HepG2 (cell line): ENCODE measurements around the gene CYYR1. TPM values are rescaled to one million over a fixed set of nuclear protein-coding genes. Genes with fewer than 3 reads are reported as not detected.

ENCODE experiments used
- ATAC-seq: fragments of 200-7000 bp; cut with Tn5 transposase; 3 replicates; pipeline ENCODE4 v1.9.1; 2020; ENCODE audit warnings: mild to moderate bottlenecking, moderate library complexity
- BruUV-seq: library from RNA; stranded (reverse); fragments of 400-500 nt; replicated peaks from 2 replicates; lab custom pipeline; 2021; lab: Mats Ljungman, UMichigan
- CTCF ChIA-PET: fragments of 300-600 bp; formaldehyde crosslinking; extraction: SDS; loops from one replicate; lab custom pipeline; 2021; ENCODE audit warnings: low total read pairs, inconsistent platforms, low intra/inter-chr PET ratio; lab: Yijun Ruan, JAX
- POLR2A ChIA-PET: fragments of 350-600 bp; sonication (Branson Sonifier 250); formaldehyde crosslinking; loops from one replicate; lab custom pipeline; 2020; ENCODE audit warnings: antibody characterized with exemption, inconsistent platforms; lab: Yijun Ruan, JAX
- DNase-seq: peaks from one replicate; pipeline ENCODE4 v3.0.0-alpha.2; 2015; ENCODE audit warnings: low spot score
- FAIRE-seq: peaks from 3 replicates; lab custom pipeline; 2011; peaks lifted over from hg19 to GRCh38; lab: Jason Lieb, UNC
- H2AFZ ChIP-seq: one replicate; pipeline ENCODE4 v1.6.1; 2011; ENCODE audit warnings: low read length, inconsistent platforms
- H3K27ac ChIP-seq: fragments of 300-600 bp; 3 replicates; pipeline ENCODE4 v1.8.0; 2011; ENCODE audit warnings: mixed run types, mild to moderate bottlenecking, mixed read lengths, low read length, inconsistent platforms; ENCODE audit not compliant: insufficient read depth; ENCODE audit errors: extremely low read length
- H3K27me3 ChIP-seq, 2 experiments: fragments of 200-600 bp in 1 of 2; 2 replicates in 1 of 2; 3 replicates in 1 of 2; pipeline versions ENCODE4 v1.6.0 to v1.8.0; 2011; ENCODE audit warnings: low read length in 2 of 2, mild to moderate bottlenecking in 2 of 2, moderate library complexity in 2 of 2, inconsistent platforms in 1 of 2; ENCODE audit not compliant: insufficient read depth in 2 of 2, control insufficient read depth in 1 of 2
- H3K36me3 ChIP-seq, 2 experiments: fragments of 200-600 bp in 1 of 2; replicated peaks in 1 of 2; 2 replicates in 1 of 2; 3 replicates in 1 of 2; pipeline versions ENCODE4 v1.5.1 to v1.8.0; 2011; ENCODE audit warnings: low read length in 2 of 2, inconsistent platforms in 1 of 2; ENCODE audit not compliant: insufficient read depth in 2 of 2, control insufficient read depth in 1 of 2
- H3K4me1 ChIP-seq: 2 replicates; pipeline ENCODE4 v1.5.1; 2012; ENCODE audit warnings: low read length, inconsistent platforms; ENCODE audit not compliant: insufficient read depth
- H3K4me2 ChIP-seq: 2 replicates; pipeline ENCODE4 v1.6.0; 2011; ENCODE audit warnings: low read depth, low read length, inconsistent platforms
- H3K4me3 ChIP-seq, 3 experiments: fragments of 200-600 bp in 1 of 3; sonication (generic), shearing (Covaris generic) in 1 of 3; replicated peaks in 1 of 3; 2 replicates each; pipeline ENCODE4 v1.5.1; 2011 to 2016; ENCODE audit warnings: low read length in 3 of 3, inconsistent platforms in 2 of 3, low read depth in 2 of 3, mild to moderate bottlenecking in 2 of 3, control low read depth in 1 of 3, mixed read lengths in 1 of 3; ENCODE audit not compliant: insufficient read depth in 1 of 3
- H3K79me2 ChIP-seq: one replicate; pipeline ENCODE4 v1.6.1; 2011; ENCODE audit warnings: low read length, inconsistent platforms; ENCODE audit not compliant: insufficient read depth
- H3K9ac ChIP-seq: 2 replicates; pipeline ENCODE4 v1.6.0; 2011; ENCODE audit warnings: mild to moderate bottlenecking, low read depth, low read length, inconsistent platforms; ENCODE audit not compliant: insufficient read depth
- H3K9me3 ChIP-seq: 2 replicates; pipeline ENCODE4 v1.5.1; 2012; ENCODE audit warnings: mild to moderate bottlenecking, low read length
- H4K20me1 ChIP-seq: 2 replicates; pipeline ENCODE4 v1.6.0; 2011; ENCODE audit warnings: inconsistent platforms, mild to moderate bottlenecking, low read length, moderate library complexity; ENCODE audit not compliant: insufficient read depth
- CAMTA2 ChIP-seq: sonication (generic); formaldehyde crosslinking; IDR thresholded peaks from 2 replicates; pipeline ENCODE4 v1.4.0; 2020; ENCODE audit warnings: mild to moderate bottlenecking, missing genetic modification reagents, borderline replicate concordance
- DR1 ChIP-seq: sonication (generic); formaldehyde crosslinking; IDR thresholded peaks from 2 replicates; pipeline ENCODE4 v1.8.0; 2021; ENCODE audit warnings: mild to moderate bottlenecking, missing genetic modification reagents, inconsistent platforms
- GFI1 ChIP-seq: sonication (generic); formaldehyde crosslinking; IDR thresholded peaks from 2 replicates; pipeline ENCODE4 v1.5.0; 2020; ENCODE audit warnings: missing genetic modification reagents, mild to moderate bottlenecking, borderline replicate concordance
- HDAC1 ChIP-seq: sonication (generic); formaldehyde crosslinking; IDR thresholded peaks from 2 replicates; pipeline ENCODE4 v1.5.1; 2020; ENCODE audit warnings: mild to moderate bottlenecking, missing genetic modification reagents
- PHF20 ChIP-seq: sonication (generic); formaldehyde crosslinking; IDR thresholded peaks from 2 replicates; pipeline ENCODE4 v1.5.0; 2020; ENCODE audit warnings: mild to moderate bottlenecking, missing genetic modification reagents
- ZNF205 ChIP-seq: IDR thresholded peaks from 2 replicates; pipeline ENCODE4 v1.6.1; 2018; ENCODE audit warnings: missing biosample characterization, missing genetic modification reagents
- ZNF7 ChIP-seq: IDR thresholded peaks from 2 replicates; pipeline ENCODE4 v1.6.1; 2016; ENCODE audit warnings: missing biosample characterization, missing genetic modification reagents
- ZNF83 ChIP-seq: sonication (generic); formaldehyde crosslinking; IDR thresholded peaks from 2 replicates; pipeline ENCODE4 v1.4.0; 2020; ENCODE audit warnings: missing genetic modification reagents, mild to moderate bottlenecking, borderline replicate concordance
- ZNF879 ChIP-seq: sonication (generic); formaldehyde crosslinking; IDR thresholded peaks from 2 replicates; pipeline ENCODE4 v1.8.1; 2023; ENCODE audit warnings: missing genetic modification reagents
- WGBS: methylation state at CpG from one replicate; pipeline ENCODE4 v1.1.6; 2017; ENCODE audit warnings: low lambda C conversion rate; 5-methylcytosine and 5-hydroxymethylcytosine counted together
- in situ Hi-C: cut with HindIII; loops from 2 replicates; pipeline ENCODE4 v1.10.0; 2017; ENCODE audit warnings: low pct_unique_long_range_greater_than_20kb; ENCODE audit not compliant: extremely low pct_ligation_motif_present
- intact Hi-C: fragments of 100-400 bp; cut with micrococcal nuclease; formaldehyde crosslinking; loops from one replicate; pipeline ENCODE4 v1.10.0; 2022; ENCODE audit not compliant: unreplicated experiment
- polyA plus RNA-seq, 8 experiments: library from polyadenylated mRNA; depleted of rRNA in 3 of 8; stranded (reverse) in 7 of 8; unstranded in 1 of 8; fragments of >200 nt; fragmentation: Illumina TruSeq in 4 of 8; extraction: Trizol in 4 of 8; gene quantifications; 2 replicates each; pipeline versions ENCODE4 v1.2.1 to v1.2.3, GENCODE V29; 2011 to 2016; ENCODE audit warnings: low read depth in 4 of 8, missing spikeins in 1 of 8, mixed read lengths in 1 of 8; ENCODE audit not compliant: insufficient read depth in 1 of 8
- total RNA-seq, 5 experiments: library from RNA; depleted of rRNA; stranded (reverse); fragments of >200 nt; fragmentation: Illumina TruSeq; extraction: Trizol; gene quantifications; 2 replicates each; pipeline ENCODE4 v1.2.3, GENCODE V29; 2016; ENCODE audit warnings: low read depth in 1 of 5
- TF ChIP-seq, protein P1 (sequence below): sonication (generic); formaldehyde crosslinking; IDR thresholded peaks from 2 replicates; pipeline ENCODE4 v1.5.0; 2020; ENCODE audit warnings: missing genetic modification reagents, mild to moderate bottlenecking, borderline replicate concordance
- TF ChIP-seq, protein P2 (sequence below): sonication (generic); formaldehyde crosslinking; IDR thresholded peaks from 2 replicates; pipeline ENCODE4 v1.5.1; 2020; ENCODE audit warnings: missing genetic modification reagents, mild to moderate bottlenecking, borderline replicate concordance

CYYR1 gene
- total and polyA plus RNA-seq, 2 of the 13 experiments (the other 11 are each of a cell fraction or from before 2014, with no cell fraction given), result not detected

DNA sequence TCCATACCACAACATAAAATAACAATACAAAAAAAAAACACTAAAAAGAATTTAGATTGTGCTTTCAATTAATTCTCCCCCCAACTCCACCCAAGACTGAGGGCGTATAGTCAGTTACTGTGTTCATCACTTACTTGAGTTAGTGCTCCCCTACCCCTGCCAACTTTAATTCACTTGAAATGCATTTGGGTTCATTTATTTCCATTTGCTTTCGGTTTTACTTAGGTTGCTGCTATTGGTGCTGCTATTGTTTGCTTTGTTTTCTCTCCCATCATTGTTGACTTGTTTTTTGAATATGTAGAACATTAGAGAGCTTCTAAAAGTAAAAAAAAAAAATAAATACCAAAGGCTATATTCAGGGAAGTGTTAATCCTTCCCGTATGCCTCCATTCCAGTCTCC, 10.7 kb upstream of the CYYR1 start:
- BruUV-seq, result no TSS peak
- Histone ChIP-seq H3K9me3 (peaks cover 87% of the 10 kb centered on the region), H2AFZ (no peak overlapping the region), H3K36me3 (no peaks in the 10 kb centered on the region), H3K27me3 (no peaks in the 10 kb centered on the region), H3K4me3 (no peak overlapping the region), H3K4me1 (no peaks in the 10 kb centered on the region), H4K20me1 (no peaks in the 10 kb centered on the region), H3K4me2 (no peak overlapping the region), H3K79me2 (no peaks in the 10 kb centered on the region), H3K9ac (no peak overlapping the region), H3K27ac (no peak overlapping the region)
- intact Hi-C loops (no loop called here), in situ Hi-C loops (no loop called here)
- ATAC-seq, result no peak
- DNase-seq, result no peak
- FAIRE-seq, result no peak
- ChIA-PET POLR2A (no interaction called here), CTCF (no interaction called here)
- 24% methylated on average over 3 of the region's 3 CpGs for WGBS
- TF ChIP-seq CAMTA2 (CRISPR knock-in tag) (no peak), GFI1 (no peak), ZNF205 (no peak), PHF20 (CRISPR knock-in tag) (no peak), DR1 (CRISPR knock-in tag) (no peak), ZNF83 (no peak), ZNF7 (CRISPR knock-in tag) (no peak), HDAC1 (CRISPR knock-in tag) (no peak), ZNF879 (CRISPR knock-in tag) (no peak)
- TF ChIP-seq, protein P1, sequence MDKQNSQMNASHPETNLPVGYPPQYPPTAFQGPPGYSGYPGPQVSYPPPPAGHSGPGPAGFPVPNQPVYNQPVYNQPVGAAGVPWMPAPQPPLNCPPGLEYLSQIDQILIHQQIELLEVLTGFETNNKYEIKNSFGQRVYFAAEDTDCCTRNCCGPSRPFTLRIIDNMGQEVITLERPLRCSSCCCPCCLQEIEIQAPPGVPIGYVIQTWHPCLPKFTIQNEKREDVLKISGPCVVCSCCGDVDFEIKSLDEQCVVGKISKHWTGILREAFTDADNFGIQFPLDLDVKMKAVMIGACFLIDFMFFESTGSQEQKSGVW (CRISPR knock-in tag), result no peak
- TF ChIP-seq, protein P2, sequence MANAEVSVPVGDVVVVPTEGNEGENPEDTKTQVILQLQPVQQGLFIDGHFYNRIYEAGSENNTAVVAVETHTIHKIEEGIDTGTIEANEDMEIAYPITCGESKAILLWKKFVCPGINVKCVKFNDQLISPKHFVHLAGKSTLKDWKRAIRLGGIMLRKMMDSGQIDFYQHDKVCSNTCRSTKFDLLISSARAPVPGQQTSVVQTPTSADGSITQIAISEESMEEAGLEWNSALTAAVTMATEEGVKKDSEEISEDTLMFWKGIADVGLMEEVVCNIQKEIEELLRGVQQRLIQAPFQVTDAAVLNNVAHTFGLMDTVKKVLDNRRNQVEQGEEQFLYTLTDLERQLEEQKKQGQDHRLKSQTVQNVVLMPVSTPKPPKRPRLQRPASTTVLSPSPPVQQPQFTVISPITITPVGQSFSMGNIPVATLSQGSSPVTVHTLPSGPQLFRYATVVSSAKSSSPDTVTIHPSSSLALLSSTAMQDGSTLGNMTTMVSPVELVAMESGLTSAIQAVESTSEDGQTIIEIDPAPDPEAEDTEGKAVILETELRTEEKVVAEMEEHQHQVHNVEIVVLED (CRISPR knock-in tag), result no peak
